Kasumi-1 (cell line): ENCODE results near the gene PPP1R2B.

Experiments
- DNase-seq, 2 experiments: peaks; one replicate each; lab custom pipeline; 2025; lab: John Stamatoyannopoulos, UW

The PPP1R2B gene

GRCh38 chr5:156879665-156880285, 29.7 kb downstream of the PPP1R2B start:
- no peak for DNase-seq

- no peak for DNase-seq
Observed at GRCh38 chr5:156883316-156883875, 33.3 kb downstream of the PPP1R2B start.

GRCh38 chr5:156888520-156888919, 38.4 kb downstream of the PPP1R2B start:
- no peak for DNase-seq

- DNase-seq: no peak
Observed at GRCh38 chr5:156892223-156892622, 42.1 kb downstream of the PPP1R2B start.

GRCh38 chr5:156892864-156893263, 42.8 kb downstream of the PPP1R2B start:
- no peak for DNase-seq

- DNase-seq: no peak
Observed at GRCh38 chr5:156893517-156893916, 43.4 kb downstream of the PPP1R2B start.

GRCh38 chr5:156896546-156896945, 46.5 kb downstream of the PPP1R2B start:
- no peak for DNase-seq
